Body of pancreas (tissue), 4 donors: ENCODE data around the gene NGF.

Experiments used
- CTCF ChIP-seq, 7 experiments: fragments of 450-650 bp in 4 of 7; fragments of 200-600 bp in 3 of 7; sonication (generic) in 3 of 7; IDR thresholded peaks; one replicate each; pipeline ENCODE4 v1.5.1; 2016 to 2019; ENCODE audit warnings: antibody characterized with exemption in 7 of 7
- POLR2A ChIP-seq, 3 donors: fragments of 450-650 bp; IDR thresholded peaks; one replicate each; pipeline ENCODE4 v1.6.1; 2016; ENCODE audit warnings: antibody characterized with exemption in 3 of 3, mild to moderate bottlenecking in 2 of 3

GRCh38 chr1:115356356-115356755, 18.3 kb upstream of the NGF start:
- TF ChIP-seq CTCF (IDR thresholded peaks at IDR 0.05) (no peak), POLR2A (IDR thresholded peaks at IDR 0.05) (no peak)
